ENCODE results near the gene ANAPC2. TPM values are rescaled to one million over a fixed set of nuclear protein-coding genes. Genes with fewer than 3 reads are reported as not detected.

The ANAPC2 gene
- total RNA-seq, 1 donor from 2014 or later: 57.4 TPM

- Mint-ChIP-seq H3K27me3 (no peaks in the 10 kb centered on the region), H3K4me3 (no peak overlapping the region), H3K27ac (no peak overlapping the region), H3K36me3 (ENCODE audit: low read depth) (peaks cover 11% of the 10 kb centered on the region), H3K9me3 (no peaks in the 10 kb centered on the region), H3K4me1 (no peaks in the 10 kb centered on the region)
- no peak for DNase-seq
- intact Hi-C loops (cut with micrococcal nuclease): no loop called here
Observed at GRCh38 chr9:137213160-137214060, 25.1 kb upstream of the ANAPC2 start.

GRCh38 chr9:137212520-137212919, 24.2 kb upstream of the ANAPC2 start:
- H3K27ac Mint-ChIP-seq: no peak overlapping the region
- DNase-seq: no peak
- peaks cover 16% of the 10 kb centered on the region for H3K36me3 Mint-ChIP-seq (ENCODE audit: low read depth)
- intact Hi-C loops (cut with micrococcal nuclease): no loop called here
- H3K4me1 Mint-ChIP-seq: peaks cover 1% of the 10 kb centered on the region
- no peaks in the 10 kb centered on the region for H3K27me3 Mint-ChIP-seq
- no peak overlapping the region for H3K4me3 Mint-ChIP-seq
- H3K9me3 Mint-ChIP-seq: no peaks in the 10 kb centered on the region

- Mint-ChIP-seq H3K27ac (no peak overlapping the region), H3K36me3 (ENCODE audit: low read depth) (peaks cover 21% of the 10 kb centered on the region), H3K4me3 (no peak overlapping the region), H3K27me3 (no peaks in the 10 kb centered on the region), H3K9me3 (no peaks in the 10 kb centered on the region), H3K4me1 (peaks cover 11% of the 10 kb centered on the region)
- intact Hi-C loops (cut with micrococcal nuclease): no loop called here
- DNase-seq: no peak
Observed at GRCh38 chr9:137211532-137211931, 23.2 kb upstream of the ANAPC2 start.

GRCh38 chr9:137206602-137207001, 18.2 kb upstream of the ANAPC2 start:
- Mint-ChIP-seq H3K4me3 (peak overlapping the region; percentile 94), H3K36me3 (ENCODE audit: low read depth) (peaks cover 26% of the 10 kb centered on the region), H3K9me3 (no peaks in the 10 kb centered on the region), H3K27ac (peak overlapping the region; percentile 93), H3K27me3 (no peaks in the 10 kb centered on the region), H3K4me1 (peaks cover 28% of the 10 kb centered on the region)
- DNase-seq: no peak
- intact Hi-C loops (cut with micrococcal nuclease): no loop called here

- H3K4me1 Mint-ChIP-seq: peaks cover 30% of the 10 kb centered on the region
- peak within 1 kb of the TSS; percentile 94 for H3K4me3 Mint-ChIP-seq
- DNase-seq: peak; percentile 99
- H3K9me3 Mint-ChIP-seq: no peaks in the 10 kb centered on the region
- peak within 1 kb of the TSS; percentile 93 for H3K27ac Mint-ChIP-seq
- intact Hi-C loops (cut with micrococcal nuclease): loop anchor here (1.0 kb wide), 3 partner anchors 17 to 76 kb away; partner anchors contain the start of genes ANAPC2 and SSNA1
- H3K27me3 Mint-ChIP-seq: no peaks in the 10 kb centered on the region
- H3K36me3 Mint-ChIP-seq (ENCODE audit: low read depth): peaks cover 26% of the 10 kb centered on the region
Observed at GRCh38 chr9:137205126-137206069, 17.0 kb upstream of the ANAPC2 start, which contains the start of the genes NDOR1 and TMEM203. Gene NDOR1 (plus strand): TSS chr9:137205700. CDS start chr9:137205778, 78 bp downstream. Gene TMEM203 (minus strand): TSS chr9:137205648. CDS start chr9:137205414, 234 bp downstream.

GRCh38 chr9:137204731-137205125, 16.4 kb upstream of the ANAPC2 start:
- intact Hi-C loops (cut with micrococcal nuclease): loop anchor here (1.0 to 5.0 kb wide), 4 partner anchors 16 to 75 kb away; partner anchors contain the start of genes ANAPC2, SSNA1 and TUBB4B
- peak overlapping the region; percentile 94 for H3K4me3 Mint-ChIP-seq
- H3K4me1 Mint-ChIP-seq: peaks cover 30% of the 10 kb centered on the region
- H3K27me3 Mint-ChIP-seq: no peaks in the 10 kb centered on the region
- peak overlapping the region; percentile 91 for H3K27ac Mint-ChIP-seq
- no peak for DNase-seq
- H3K9me3 Mint-ChIP-seq: no peaks in the 10 kb centered on the region
- H3K36me3 Mint-ChIP-seq (ENCODE audit: low read depth): peaks cover 24% of the 10 kb centered on the region

GRCh38 chr9:137202966-137203365, 14.6 kb upstream of the ANAPC2 start:
- Mint-ChIP-seq H3K27ac (no peak overlapping the region), H3K27me3 (peaks cover 2% of the 10 kb centered on the region), H3K36me3 (ENCODE audit: low read depth) (peaks cover 17% of the 10 kb centered on the region), H3K4me1 (peaks cover 30% of the 10 kb centered on the region), H3K4me3 (no peak overlapping the region), H3K9me3 (no peaks in the 10 kb centered on the region)
- no peak for DNase-seq
- intact Hi-C loops (cut with micrococcal nuclease): loop anchor here (5.0 kb wide), 1 partner anchor 39 kb away; the partner anchor contains the start of gene TUBB4B

GRCh38 chr9:137201205-137201868, 13.0 kb upstream of the ANAPC2 start:
- H3K27ac Mint-ChIP-seq: peak overlapping the region; percentile 65
- intact Hi-C loops (cut with micrococcal nuclease): loop anchor here (2.0 to 5.0 kb wide), 2 partner anchors 41 to 73 kb away; partner anchors contain the start of gene TUBB4B
- no peak for DNase-seq
- peaks cover 17% of the 10 kb centered on the region for H3K4me1 Mint-ChIP-seq
- peaks cover 2% of the 10 kb centered on the region for H3K27me3 Mint-ChIP-seq
- H3K4me3 Mint-ChIP-seq: peak overlapping the region; percentile 87
- H3K36me3 Mint-ChIP-seq (ENCODE audit: low read depth): peaks cover 9% of the 10 kb centered on the region
- H3K9me3 Mint-ChIP-seq: no peaks in the 10 kb centered on the region

- intact Hi-C loops (cut with micrococcal nuclease): loop anchor here (1.0 to 5.0 kb wide), 4 partner anchors 12 to 72 kb away; partner anchors contain the start of genes ANAPC2, SSNA1 and TUBB4B
- Mint-ChIP-seq H3K27me3 (peaks cover 2% of the 10 kb centered on the region), H3K4me3 (peak within 1 kb of the TSS; percentile 87), H3K4me1 (peaks cover 14% of the 10 kb centered on the region), H3K27ac (peak within 1 kb of the TSS; percentile 65), H3K9me3 (no peaks in the 10 kb centered on the region), H3K36me3 (ENCODE audit: low read depth) (peaks cover 4% of the 10 kb centered on the region)
- peak; percentile 100 for DNase-seq
Observed at GRCh38 chr9:137200311-137201204, 12.2 kb upstream of the ANAPC2 start, which contains the start of gene TPRN. Gene TPRN (minus strand): TSS chr9:137200741. CDS start chr9:137200711, 30 bp downstream.

GRCh38 chr9:137199411-137200121, 11.2 kb upstream of the ANAPC2 start:
- no peak for DNase-seq
- intact Hi-C loops (cut with micrococcal nuclease): loop anchor here (1.0 to 5.0 kb wide), 4 partner anchors 11 to 71 kb away; partner anchors contain the start of genes ANAPC2, SSNA1 and TUBB4B
- H3K4me1 Mint-ChIP-seq: peaks cover 14% of the 10 kb centered on the region
- H3K27ac Mint-ChIP-seq: no peak overlapping the region
- peaks cover 2% of the 10 kb centered on the region for H3K27me3 Mint-ChIP-seq
- peak overlapping the region; percentile 81 for H3K4me3 Mint-ChIP-seq
- H3K36me3 Mint-ChIP-seq (ENCODE audit: low read depth): peaks cover 4% of the 10 kb centered on the region
- no peaks in the 10 kb centered on the region for H3K9me3 Mint-ChIP-seq

GRCh38 chr9:137198902-137199283, 10.5 kb upstream of the ANAPC2 start:
- Mint-ChIP-seq H3K9me3 (no peaks in the 10 kb centered on the region), H3K27ac (no peak overlapping the region), H3K36me3 (ENCODE audit: low read depth) (peaks cover 3% of the 10 kb centered on the region), H3K4me1 (peaks cover 9% of the 10 kb centered on the region), H3K27me3 (peaks cover 2% of the 10 kb centered on the region), H3K4me3 (peak overlapping the region; percentile 32)
- DNase-seq: no peak
- intact Hi-C loops (cut with micrococcal nuclease): no loop called here

Data from activated CD4-positive, alpha-beta T cell treated with anti-CD3 and anti-CD28 coated beads, Interleukin-2, amount 10 ng/mL, durations not matched to agents 24 days and 14 days (primary cell).